Epithelial cell of esophagus (primary cell): ENCODE data around the gene HK1.

Source experiments
- DNase-seq: peaks from one replicate; pipeline ENCODE4 v3.0.0; 2010; ENCODE audit warnings: low read depth
- H3K4me3 ChIP-seq: 2 replicates; pipeline ENCODE4 v1.5.1; 2011; ENCODE audit warnings: mild to moderate bottlenecking, low read length, control low read depth
- CTCF ChIP-seq: IDR thresholded peaks from 2 replicates; pipeline ENCODE4 v1.5.1; 2011; ENCODE audit warnings: low read depth, mild to moderate bottlenecking, low read length, control low read depth, inconsistent platforms; ENCODE audit not compliant: insufficient read depth; ENCODE audit errors: missing control alignments

HK1 gene

GRCh38 chr10:69348816-69349541 lies 70.7 kb downstream of the HK1 start:
- TF ChIP-seq CTCF: no peak
- no peak overlapping the region for H3K4me3 ChIP-seq

GRCh38 chr10:69349542-69349888 lies 71.2 kb downstream of the HK1 start:
- H3K4me3 ChIP-seq: no peak overlapping the region
- no peak for TF ChIP-seq CTCF
- no peak for DNase-seq

More at GRCh38 chr10:69348816-69349541, 70.7 kb downstream of the HK1 start:
- peak; percentile 99 for DNase-seq

- no peak for TF ChIP-seq CTCF
- H3K4me3 ChIP-seq: no peak overlapping the region
- no peak for DNase-seq
Measured at GRCh38 chr10:69351589-69351988, 73.3 kb downstream of the HK1 start.

- peak; percentile 55 for DNase-seq
- no peak for TF ChIP-seq CTCF
- H3K4me3 ChIP-seq: no peak overlapping the region
Measured at GRCh38 chr10:69352569-69353264, 74.4 kb downstream of the HK1 start.

- no peak for DNase-seq
- no peak overlapping the region for H3K4me3 ChIP-seq
- no peak for TF ChIP-seq CTCF
Measured at GRCh38 chr10:69353977-69354635, 75.8 kb downstream of the HK1 start.

- H3K4me3 ChIP-seq: no peak overlapping the region
- no peak for TF ChIP-seq CTCF
- no peak for DNase-seq
Measured at GRCh38 chr10:69356187-69356586, 77.9 kb downstream of the HK1 start.
